ENCODE results near the gene MS4A13. TPM values are rescaled to one million over a fixed set of nuclear protein-coding genes. Genes with fewer than 3 reads are reported as not detected.

The MS4A13 gene
- total RNA-seq, 2 donors from 2014 or later: not detected

DNA sequence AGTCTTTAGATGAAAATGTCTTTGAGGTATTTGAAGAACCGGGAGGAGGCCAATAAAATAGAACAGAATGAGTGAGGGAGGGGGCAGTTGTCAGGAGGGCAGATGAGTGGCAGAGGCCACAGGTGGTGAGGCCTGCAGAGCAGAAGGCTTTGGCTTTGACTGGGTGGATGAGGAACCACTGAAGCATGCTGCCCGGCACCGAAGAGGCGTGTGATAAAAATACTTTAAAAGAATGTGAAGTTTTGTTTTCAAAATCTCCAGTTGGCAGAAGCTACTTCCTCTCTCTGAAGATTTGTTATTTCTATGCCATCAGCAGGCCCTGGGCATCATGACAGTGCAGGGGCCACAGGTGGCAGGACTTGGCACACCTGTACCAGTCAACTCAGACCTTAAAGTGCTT is 16.3 kb upstream of the MS4A13 start:
- H3K27ac ChIP-seq (ENCODE audit: low read depth, low read length): no peak overlapping the region
- peaks cover 3% of the 10 kb centered on the region for H3K4me1 Mint-ChIP-seq
- H3K27ac Mint-ChIP-seq: no peak overlapping the region

DNA sequence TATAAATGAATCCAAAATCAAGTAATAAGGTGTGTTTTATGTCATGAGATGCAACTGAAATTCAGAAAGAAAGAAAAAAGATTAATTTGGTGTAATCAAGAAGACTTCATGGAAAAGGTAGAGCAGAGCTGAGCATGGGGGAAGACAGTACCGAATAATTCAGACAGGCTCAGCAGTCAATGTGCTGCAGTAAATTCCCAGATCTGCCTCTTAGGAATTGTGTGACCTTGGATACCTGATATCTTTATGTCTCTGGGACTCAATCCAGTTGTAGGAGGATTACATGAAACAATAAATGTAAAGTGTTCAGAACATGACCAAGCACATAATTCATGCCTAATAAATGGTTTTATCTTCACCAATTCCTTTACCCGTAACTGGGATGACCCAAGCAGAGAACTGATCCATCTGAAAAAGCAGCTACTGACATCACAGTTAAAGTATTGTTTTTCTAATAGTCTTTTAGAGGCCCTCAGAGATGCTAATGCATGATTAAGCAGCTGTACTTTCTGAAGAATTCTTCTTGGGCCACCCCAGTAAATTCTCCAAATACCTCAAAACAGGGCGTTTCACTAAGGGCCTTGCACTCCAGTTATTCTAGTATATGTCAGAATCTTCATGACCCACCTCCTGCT is 14.8 kb upstream of the MS4A13 start:
- Histone ChIP-seq H3K27me3 (ENCODE audit: control insufficient read depth, insufficient read depth, low read length, poor library complexity, severe bottlenecking) (no peaks in the 10 kb centered on the region), H3K9ac (ENCODE audit: extremely low read depth, low read length, poor library complexity, severe bottlenecking) (no peak overlapping the region), H3K4me3 (ENCODE audit: low read length) (no peak overlapping the region), H3K9me3 (ENCODE audit: control insufficient read depth, low read length) (no peaks in the 10 kb centered on the region), H3K36me3 (ENCODE audit: control insufficient read depth, insufficient read depth, low read length) (no peaks in the 10 kb centered on the region), H3K27ac (ENCODE audit: low read depth, low read length) (no peak overlapping the region), H3K4me1 (ENCODE audit: control insufficient read depth, insufficient read depth, low read length) (no peaks in the 10 kb centered on the region)
- Mint-ChIP-seq H3K27me3 (ENCODE audit: insufficient read depth) (no peaks in the 10 kb centered on the region), H3K4me1 (peaks cover 3% of the 10 kb centered on the region), H3K9me3 (no peaks in the 10 kb centered on the region), H3K27ac (peak overlapping the region; percentile 23), H3K36me3 (ENCODE audit: low read depth) (no peaks in the 10 kb centered on the region), H3K4me3 (no peak overlapping the region)
- TF ChIP-seq, protein P1, sequence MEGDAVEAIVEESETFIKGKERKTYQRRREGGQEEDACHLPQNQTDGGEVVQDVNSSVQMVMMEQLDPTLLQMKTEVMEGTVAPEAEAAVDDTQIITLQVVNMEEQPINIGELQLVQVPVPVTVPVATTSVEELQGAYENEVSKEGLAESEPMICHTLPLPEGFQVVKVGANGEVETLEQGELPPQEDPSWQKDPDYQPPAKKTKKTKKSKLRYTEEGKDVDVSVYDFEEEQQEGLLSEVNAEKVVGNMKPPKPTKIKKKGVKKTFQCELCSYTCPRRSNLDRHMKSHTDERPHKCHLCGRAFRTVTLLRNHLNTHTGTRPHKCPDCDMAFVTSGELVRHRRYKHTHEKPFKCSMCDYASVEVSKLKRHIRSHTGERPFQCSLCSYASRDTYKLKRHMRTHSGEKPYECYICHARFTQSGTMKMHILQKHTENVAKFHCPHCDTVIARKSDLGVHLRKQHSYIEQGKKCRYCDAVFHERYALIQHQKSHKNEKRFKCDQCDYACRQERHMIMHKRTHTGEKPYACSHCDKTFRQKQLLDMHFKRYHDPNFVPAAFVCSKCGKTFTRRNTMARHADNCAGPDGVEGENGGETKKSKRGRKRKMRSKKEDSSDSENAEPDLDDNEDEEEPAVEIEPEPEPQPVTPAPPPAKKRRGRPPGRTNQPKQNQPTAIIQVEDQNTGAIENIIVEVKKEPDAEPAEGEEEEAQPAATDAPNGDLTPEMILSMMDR (conservative IDR thresholded peaks at IDR 0.05): no peak
- WGBS, 2 experiments (ENCODE audit: insufficient coverage in 1 of 2, insufficient read length in 1 of 2): 66 to 82% methylated on average over 1 to 3 of the region's 3 CpGs
- no peak for DNase-seq

More for the DNA sequence above, 16.3 kb upstream of the MS4A13 start:
- Histone ChIP-seq H3K9ac (ENCODE audit: extremely low read depth, low read length, poor library complexity, severe bottlenecking) (no peak overlapping the region), H3K9me3 (ENCODE audit: control insufficient read depth, low read length) (no peaks in the 10 kb centered on the region), H3K4me1 (ENCODE audit: control insufficient read depth, insufficient read depth, low read length) (no peaks in the 10 kb centered on the region), H3K4me3 (ENCODE audit: low read length) (no peak overlapping the region), H3K27me3 (ENCODE audit: control insufficient read depth, insufficient read depth, low read length, poor library complexity, severe bottlenecking) (no peaks in the 10 kb centered on the region), H3K36me3 (ENCODE audit: control insufficient read depth, insufficient read depth, low read length) (no peaks in the 10 kb centered on the region)
- Mint-ChIP-seq H3K9me3 (no peaks in the 10 kb centered on the region), H3K4me3 (no peak overlapping the region), H3K27me3 (ENCODE audit: insufficient read depth) (no peaks in the 10 kb centered on the region), H3K36me3 (ENCODE audit: low read depth) (no peaks in the 10 kb centered on the region)
- 87 to 91% methylated on average over 4 of the region's 4 CpGs for WGBS, 2 experiments (ENCODE audit: insufficient coverage in 1 of 2, insufficient read length in 1 of 2)
- DNase-seq: no peak
- TF ChIP-seq, protein P1 (conservative IDR thresholded peaks at IDR 0.05): no peak

DNA sequence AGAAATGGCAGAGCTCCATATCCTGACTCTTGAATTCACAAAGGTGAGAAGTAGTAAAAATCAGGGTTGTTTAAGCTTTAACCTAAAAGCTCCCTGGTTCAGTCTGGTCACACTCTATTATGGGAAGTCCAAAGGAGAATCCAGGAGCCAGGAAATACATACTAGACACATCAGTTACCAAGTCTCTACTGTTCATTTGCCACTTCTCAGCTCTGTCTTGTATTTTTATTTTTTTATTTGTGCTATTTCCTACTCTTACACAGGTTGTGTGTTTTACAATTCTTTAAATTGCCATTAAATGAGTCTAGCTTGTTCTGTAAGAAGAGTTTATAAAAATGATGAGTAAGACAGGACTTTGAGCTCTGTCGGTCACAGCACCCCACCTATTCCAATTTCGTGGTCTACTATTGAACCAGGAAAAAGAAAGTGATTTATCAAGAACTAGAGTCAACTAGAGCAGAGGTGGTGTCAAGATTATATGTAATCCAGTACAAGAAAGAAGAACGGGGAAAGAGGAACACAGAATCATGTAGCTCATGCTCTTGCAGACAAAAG is 12.9 kb upstream of the MS4A13 start:
- no peak overlapping the region for H3K9ac ChIP-seq (ENCODE audit: extremely low read depth, low read length, poor library complexity, severe bottlenecking)
- no peaks in the 10 kb centered on the region for H3K4me1 ChIP-seq (ENCODE audit: control insufficient read depth, insufficient read depth, low read length)
- H3K4me3 ChIP-seq (ENCODE audit: low read length): no peak overlapping the region
- H3K27ac ChIP-seq (ENCODE audit: low read depth, low read length): no peak overlapping the region
- peaks cover 3% of the 10 kb centered on the region for H3K4me1 Mint-ChIP-seq
- H3K36me3 Mint-ChIP-seq (ENCODE audit: low read depth): no peaks in the 10 kb centered on the region
- no peak overlapping the region for H3K27ac Mint-ChIP-seq
- no peaks in the 10 kb centered on the region for H3K27me3 ChIP-seq (ENCODE audit: control insufficient read depth, insufficient read depth, low read length, poor library complexity, severe bottlenecking)
- 67 to 93% methylated on average over 1 to 3 of the region's 3 CpGs for WGBS, 2 experiments (ENCODE audit: insufficient coverage in 1 of 2, insufficient read length in 1 of 2)
- no peak overlapping the region for H3K4me3 Mint-ChIP-seq
- H3K27me3 Mint-ChIP-seq (ENCODE audit: insufficient read depth): no peaks in the 10 kb centered on the region
- TF ChIP-seq, protein P1 (conservative IDR thresholded peaks at IDR 0.05): no peak
- DNase-seq: no peak
- no peaks in the 10 kb centered on the region for H3K9me3 ChIP-seq (ENCODE audit: control insufficient read depth, low read length)
- no peaks in the 10 kb centered on the region for H3K36me3 ChIP-seq (ENCODE audit: control insufficient read depth, insufficient read depth, low read length)
- H3K9me3 Mint-ChIP-seq: no peaks in the 10 kb centered on the region
